ENCODE data around the gene PCMTD2.

GRCh38 chr20:64239449-64240242 is 15.9 kb upstream of the PCMTD2 start:
- TF ChIP-seq, protein P1, sequence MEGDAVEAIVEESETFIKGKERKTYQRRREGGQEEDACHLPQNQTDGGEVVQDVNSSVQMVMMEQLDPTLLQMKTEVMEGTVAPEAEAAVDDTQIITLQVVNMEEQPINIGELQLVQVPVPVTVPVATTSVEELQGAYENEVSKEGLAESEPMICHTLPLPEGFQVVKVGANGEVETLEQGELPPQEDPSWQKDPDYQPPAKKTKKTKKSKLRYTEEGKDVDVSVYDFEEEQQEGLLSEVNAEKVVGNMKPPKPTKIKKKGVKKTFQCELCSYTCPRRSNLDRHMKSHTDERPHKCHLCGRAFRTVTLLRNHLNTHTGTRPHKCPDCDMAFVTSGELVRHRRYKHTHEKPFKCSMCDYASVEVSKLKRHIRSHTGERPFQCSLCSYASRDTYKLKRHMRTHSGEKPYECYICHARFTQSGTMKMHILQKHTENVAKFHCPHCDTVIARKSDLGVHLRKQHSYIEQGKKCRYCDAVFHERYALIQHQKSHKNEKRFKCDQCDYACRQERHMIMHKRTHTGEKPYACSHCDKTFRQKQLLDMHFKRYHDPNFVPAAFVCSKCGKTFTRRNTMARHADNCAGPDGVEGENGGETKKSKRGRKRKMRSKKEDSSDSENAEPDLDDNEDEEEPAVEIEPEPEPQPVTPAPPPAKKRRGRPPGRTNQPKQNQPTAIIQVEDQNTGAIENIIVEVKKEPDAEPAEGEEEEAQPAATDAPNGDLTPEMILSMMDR (IDR thresholded peaks at IDR 0.05; ENCODE audit: low read length): no peak
- no peak for TF ChIP-seq EZH2 (IDR thresholded peaks at IDR 0.05; ENCODE audit: borderline replicate concordance, low read length)
